ENCODE results near the gene MRPL11. TPM values are rescaled to one million over a fixed set of nuclear protein-coding genes. Genes with fewer than 3 reads are reported as not detected.
A peak's percentile ranks its signal among the peaks of the same experiment; 100 is the strongest.

Gene MRPL11
- total RNA-seq (2022) = 65.5 and 69.1 TPM in 2 replicates
- percentile 71 among the genes with signal in this experiment for Bru-seq, nascent RNA
- BruChase-seq, experiment 1, labeled RNA remaining after a 6-hour chase = percentile 86 among the genes with signal in this experiment
- BruChase-seq, experiment 2, labeled RNA remaining after a 2-hour chase = percentile 70 among the genes with signal in this experiment
- long read RNA-seq, transcript MRPL11-203 (5 exons, 1,527 nt) = minor isoform, 17 of 87 reads
- long read RNA-seq, transcript MRPL11-201 (5 exons, 1,605 nt) = major isoform, 47 of 87 reads
- long read RNA-seq, transcript MRPL11-202 (6 exons, 922 nt) = minor isoform, 5 of 87 reads
- long read RNA-seq, partial matches to known transcripts = 3 of 87 reads
- long read RNA-seq, other reads (novel, unspliced or antisense) = 15 of 87 reads

- H3K4me1 Mint-ChIP-seq (ENCODE audit: insufficient read depth, unreplicated experiment) = peaks cover 18% of the 10 kb centered on the region
- TF ChIP-seq CTCF (IDR thresholded peaks at IDR 0.05; ENCODE audit: unreplicated experiment) = peak; percentile 62
- BruUV-seq (replicated peaks) = no TSS peak
- peaks cover 27% of the 10 kb centered on the region for H3K36me3 Mint-ChIP-seq (ENCODE audit: insufficient read depth, unreplicated experiment)
- ChIA-PET POLR2A (interaction anchor here (0.5 to 2.1 kb wide), 20 partner anchors 15 to 850 kb away, joined by 3 to 25 read pairs (median 4); partner anchors contain the start of genes BBS1, DPP3, PELI3 and RBM14), CTCF (interaction anchor here (0.5 to 1.9 kb wide), 23 partner anchors 9 to 1917 kb away, joined by 3 to 12 read pairs (median 5); partner anchors contain the start of genes NPAS4, PELI3 and RBM4B)
- peak within 1 kb of the TSS; percentile 84 for H3K4me3 Mint-ChIP-seq (ENCODE audit: unreplicated experiment)
- intact Hi-C loops (cut with micrococcal nuclease) = loop anchor here (1.0 to 2.0 kb wide), 2 partner anchors 42 to 126 kb away; partner anchors contain the start of gene DPP3
- no peaks in the 10 kb centered on the region for H3K9me3 Mint-ChIP-seq (ENCODE audit: unreplicated experiment)
- peak; percentile 95 for DNase-seq (ENCODE audit: unreplicated experiment)
- no peaks in the 10 kb centered on the region for H3K27me3 Mint-ChIP-seq (ENCODE audit: insufficient read depth, unreplicated experiment)
- peak within 1 kb of the TSS; percentile 97 for H3K27ac Mint-ChIP-seq (ENCODE audit: low read depth, unreplicated experiment)
These were observed at the start of gene MRPL11 for GRCh38 chr11:66438504-66439466. MRPL11 (minus strand) TSS chr11:66438848; CDS start chr11:66438754, 94 bp downstream.

- POLR2A ChIA-PET = no interaction called here
- intact Hi-C loops (cut with micrococcal nuclease) = loop anchor here (5.0 kb wide), 1 partner anchor 132 kb away; the partner anchor contains the start of gene RBM14
- CTCF ChIA-PET = no interaction called here
These were observed 46.2 kb upstream of the MRPL11 start for GRCh38 chr11:66484806-66485380.

GRCh38 chr11:66480117-66480938 is 41.7 kb upstream of the MRPL11 start, which contains the start of gene DPP3:
DPP3 (plus strand) TSS chr11:66480434; CDS start chr11:66482201, 1,767 bp downstream.
- no peak for TF ChIP-seq CTCF (IDR thresholded peaks at IDR 0.05; ENCODE audit: unreplicated experiment)
- Mint-ChIP-seq H3K9me3 (ENCODE audit: unreplicated experiment) (no peaks in the 10 kb centered on the region), H3K4me3 (ENCODE audit: unreplicated experiment) (peak within 1 kb of the TSS; percentile 96), H3K27me3 (ENCODE audit: insufficient read depth, unreplicated experiment) (no peaks in the 10 kb centered on the region), H3K4me1 (ENCODE audit: insufficient read depth, unreplicated experiment) (peaks cover 23% of the 10 kb centered on the region), H3K27ac (ENCODE audit: low read depth, unreplicated experiment) (peak within 1 kb of the TSS; percentile 95), H3K36me3 (ENCODE audit: insufficient read depth, unreplicated experiment) (peaks cover 30% of the 10 kb centered on the region)
- POLR2A ChIA-PET = interaction anchor here (0.6 to 3.0 kb wide), 33 partner anchors 9 to 983 kb away, joined by 3 to 65 read pairs (median 4); partner anchors contain the start of genes ACTN3, BBS1, BRMS1 and CTSF
- BruUV-seq (replicated peaks) = TSS peak; percentile 52
- intact Hi-C loops (cut with micrococcal nuclease) = loop anchor here (1.0 to 5.0 kb wide), 3 partner anchors 41 to 198 kb away; partner anchors contain the start of gene RBM14
- CTCF ChIA-PET = interaction anchor here (0.6 to 0.8 kb wide), 4 partner anchors 24 to 198 kb away, joined by 3 to 5 read pairs (median 3); no protein-coding TSS in a partner anchor
- DNase-seq (ENCODE audit: unreplicated experiment) = peak; percentile 98

More at GRCh38 chr11:66484806-66485380, 46.2 kb upstream of the MRPL11 start:
- no TSS peak for BruUV-seq (replicated peaks)
- TF ChIP-seq CTCF (IDR thresholded peaks at IDR 0.05; ENCODE audit: unreplicated experiment) = no peak
- H3K36me3 Mint-ChIP-seq (ENCODE audit: insufficient read depth, unreplicated experiment) = peaks cover 40% of the 10 kb centered on the region
- no peak for DNase-seq (ENCODE audit: unreplicated experiment)
- no peak overlapping the region for H3K4me3 Mint-ChIP-seq (ENCODE audit: unreplicated experiment)
- no peaks in the 10 kb centered on the region for H3K27me3 Mint-ChIP-seq (ENCODE audit: insufficient read depth, unreplicated experiment)
- no peak overlapping the region for H3K27ac Mint-ChIP-seq (ENCODE audit: low read depth, unreplicated experiment)
- H3K4me1 Mint-ChIP-seq (ENCODE audit: insufficient read depth, unreplicated experiment) = peaks cover 5% of the 10 kb centered on the region
- no peaks in the 10 kb centered on the region for H3K9me3 Mint-ChIP-seq (ENCODE audit: unreplicated experiment)

Measured in MCF 10A (cell line).